LNCAP (cell line): ENCODE results near the gene RIOX2.

Experiments
- TF ChIP-seq, protein P1 (sequence below): fragments of 450-650 bp; IDR thresholded peaks from 2 replicates; pipeline ENCODE4 v1.5.1; 2017; ENCODE audit warnings: mild to moderate bottlenecking

The RIOX2 gene

DNA sequence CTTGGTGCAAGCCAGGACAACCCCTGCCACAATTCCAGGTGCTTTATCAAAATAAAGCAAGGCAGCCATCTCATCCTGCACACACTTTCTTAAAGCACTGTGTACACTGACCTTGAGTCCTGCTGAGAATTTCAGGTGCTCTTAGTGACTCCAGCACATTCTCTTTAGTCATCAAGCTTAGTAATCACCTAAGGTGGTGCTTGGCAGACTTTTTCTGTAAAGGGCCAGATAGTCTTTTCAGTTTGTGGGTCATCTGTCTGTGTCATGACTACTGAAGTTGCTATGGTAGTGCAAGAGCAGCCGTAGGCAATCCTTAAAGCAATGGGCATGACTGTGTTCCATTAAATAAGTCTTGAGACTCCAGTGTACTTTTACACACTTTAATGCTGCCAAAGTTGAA lies 36.4 kb downstream of the RIOX2 start:
- TF ChIP-seq, protein P1, sequence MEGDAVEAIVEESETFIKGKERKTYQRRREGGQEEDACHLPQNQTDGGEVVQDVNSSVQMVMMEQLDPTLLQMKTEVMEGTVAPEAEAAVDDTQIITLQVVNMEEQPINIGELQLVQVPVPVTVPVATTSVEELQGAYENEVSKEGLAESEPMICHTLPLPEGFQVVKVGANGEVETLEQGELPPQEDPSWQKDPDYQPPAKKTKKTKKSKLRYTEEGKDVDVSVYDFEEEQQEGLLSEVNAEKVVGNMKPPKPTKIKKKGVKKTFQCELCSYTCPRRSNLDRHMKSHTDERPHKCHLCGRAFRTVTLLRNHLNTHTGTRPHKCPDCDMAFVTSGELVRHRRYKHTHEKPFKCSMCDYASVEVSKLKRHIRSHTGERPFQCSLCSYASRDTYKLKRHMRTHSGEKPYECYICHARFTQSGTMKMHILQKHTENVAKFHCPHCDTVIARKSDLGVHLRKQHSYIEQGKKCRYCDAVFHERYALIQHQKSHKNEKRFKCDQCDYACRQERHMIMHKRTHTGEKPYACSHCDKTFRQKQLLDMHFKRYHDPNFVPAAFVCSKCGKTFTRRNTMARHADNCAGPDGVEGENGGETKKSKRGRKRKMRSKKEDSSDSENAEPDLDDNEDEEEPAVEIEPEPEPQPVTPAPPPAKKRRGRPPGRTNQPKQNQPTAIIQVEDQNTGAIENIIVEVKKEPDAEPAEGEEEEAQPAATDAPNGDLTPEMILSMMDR = no peak

DNA sequence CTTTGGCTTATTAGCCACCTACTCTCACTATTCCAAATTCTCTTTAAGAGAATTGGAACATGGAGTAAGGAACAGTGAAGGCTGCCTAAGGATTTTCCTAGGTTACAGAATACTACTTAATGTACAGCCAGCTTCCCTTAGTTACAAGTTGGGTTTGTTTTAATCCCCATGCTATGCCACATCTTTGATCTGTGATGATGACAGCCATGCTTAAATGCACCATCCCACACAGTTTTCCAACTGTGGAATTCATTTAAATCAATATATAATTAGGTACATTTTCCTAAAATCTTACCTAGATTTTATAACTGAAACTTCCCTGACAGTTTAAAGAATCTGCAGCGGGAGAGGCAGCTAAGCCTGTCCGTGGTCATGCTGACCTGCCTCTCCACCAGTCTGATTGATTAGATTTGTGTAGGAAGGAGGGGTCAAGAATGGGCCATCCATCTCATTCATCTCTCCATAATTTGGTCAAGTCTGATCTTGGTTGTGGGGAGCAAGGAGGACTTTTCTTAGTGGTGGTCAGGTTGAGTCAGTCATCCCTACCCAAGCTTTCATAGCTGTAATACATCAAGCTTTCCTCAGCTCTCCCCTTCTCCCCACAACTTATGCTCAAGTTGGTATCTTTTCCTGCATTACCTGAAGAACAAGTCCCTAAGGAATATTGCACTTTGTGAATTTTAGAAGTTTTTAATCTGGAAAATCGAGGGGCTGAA lies 37.1 kb downstream of the RIOX2 start:
- TF ChIP-seq, protein P1 = no peak

DNA sequence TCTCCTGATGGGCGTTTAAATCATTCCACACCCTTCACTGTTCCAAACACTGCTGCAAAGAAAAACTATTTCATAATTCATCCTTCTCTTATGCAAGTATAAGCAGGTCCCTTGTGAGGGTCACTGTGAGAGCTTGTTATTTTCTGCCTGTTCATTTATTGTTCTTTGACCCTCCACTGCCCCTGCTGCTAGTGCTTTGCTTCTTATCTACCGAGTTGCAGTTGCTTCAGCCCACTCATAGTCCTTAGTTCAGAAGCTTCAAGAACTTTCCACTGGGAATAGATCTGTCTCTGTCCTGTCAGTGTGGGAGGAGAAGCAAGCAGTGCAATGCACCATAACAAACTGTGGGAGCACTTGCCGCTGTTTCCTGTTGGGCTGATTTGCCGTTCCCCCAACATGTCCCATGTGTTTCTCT lies 39.8 kb downstream of the RIOX2 start:
- TF ChIP-seq, protein P1 = no peak

DNA sequence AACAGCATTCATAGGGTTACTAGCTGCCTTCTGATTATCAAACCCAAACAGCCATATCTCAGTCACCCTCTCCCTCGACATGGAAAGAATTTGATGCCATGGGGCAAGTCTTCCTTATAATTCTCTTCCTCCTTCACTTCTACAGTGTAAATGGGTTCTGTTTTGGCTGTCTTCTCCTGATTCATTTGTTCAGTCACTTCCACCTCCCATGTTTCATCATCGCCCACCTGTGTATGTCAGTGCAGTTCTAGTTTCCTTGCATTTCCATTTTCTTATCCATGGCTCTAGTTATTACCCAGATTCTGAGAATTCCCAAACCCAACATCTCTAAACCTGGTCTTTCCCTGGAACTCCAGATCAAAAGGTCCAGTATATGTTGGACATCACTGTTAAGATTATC lies 41.0 kb downstream of the RIOX2 start:
- TF ChIP-seq, protein P1 = no peak

DNA sequence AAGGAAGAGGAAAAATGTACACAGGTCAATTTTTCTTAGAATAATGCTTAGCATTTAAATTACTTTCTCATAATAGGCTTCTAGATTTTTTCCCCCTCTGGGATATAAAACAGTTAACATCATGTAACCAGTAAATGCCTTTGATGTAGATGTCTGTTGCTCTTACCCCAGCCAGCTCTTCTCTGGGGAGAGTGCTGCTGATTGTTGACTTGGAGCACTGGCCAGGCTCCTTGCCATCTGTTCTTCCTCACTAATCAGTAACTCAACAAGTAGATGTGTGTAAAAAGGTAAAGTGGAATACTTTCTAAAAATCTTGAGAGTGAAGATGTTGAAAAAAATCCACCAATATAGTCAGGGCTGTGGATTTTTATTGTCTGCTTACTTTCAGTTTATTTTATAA lies 42.2 kb downstream of the RIOX2 start:
- TF ChIP-seq, protein P1 = no peak

DNA sequence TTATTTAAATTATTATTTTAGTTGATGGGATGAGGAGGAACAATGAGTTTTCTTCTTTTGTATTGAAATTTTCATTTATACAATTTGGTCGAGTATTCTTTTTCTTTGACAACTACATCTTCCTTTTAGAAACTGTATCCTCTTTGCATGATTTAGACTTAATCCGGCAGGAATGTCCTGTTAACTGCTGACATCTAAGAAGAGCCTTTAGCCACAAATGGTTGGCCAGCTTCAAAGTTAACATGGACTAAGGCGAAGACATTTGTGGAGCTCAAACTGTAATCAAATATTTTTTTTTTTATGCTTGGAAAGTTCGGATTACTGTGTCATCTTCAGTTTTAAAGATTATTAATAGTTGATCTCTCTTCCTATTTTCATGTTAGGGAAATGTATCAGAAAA lies 43.2 kb downstream of the RIOX2 start:
- TF ChIP-seq, protein P1 = no peak

DNA sequence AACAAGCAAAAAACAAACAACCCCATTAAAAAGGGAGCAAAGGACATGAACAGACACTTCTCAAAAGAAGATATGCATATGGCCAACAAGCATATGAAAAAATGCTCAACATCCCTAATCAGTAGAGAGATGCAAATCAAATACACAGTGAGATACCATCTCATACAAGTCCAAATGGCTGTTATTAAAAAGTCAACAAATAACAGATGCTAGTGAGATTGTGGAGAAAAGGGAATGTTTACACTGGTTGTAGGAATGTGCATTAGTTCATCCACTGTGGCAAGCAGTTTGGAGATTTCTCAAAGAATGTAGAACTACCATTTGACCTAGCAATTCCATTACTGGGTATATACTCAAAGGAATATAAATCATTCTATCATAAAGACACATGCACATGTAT lies 44.5 kb downstream of the RIOX2 start:
- TF ChIP-seq, protein P1 = no peak
